GM12865 (cell line): ENCODE measurements around the gene IBTK.
"Not testable (repeated sequence)": the region's sequence is repeated elsewhere in the genome, so short reads cannot be mapped to it uniquely, and the experiment has no call there.

ENCODE experiments used
- DNase-seq: peaks from one replicate; pipeline ENCODE4 v3.0.0; 2010; ENCODE audit warnings: low read depth
- H3K4me3 ChIP-seq: 2 replicates; pipeline ENCODE4 v1.5.1; 2011; ENCODE audit warnings: mild to moderate bottlenecking, low read depth, low read length, control low read depth
- CTCF ChIP-seq: IDR thresholded peaks from 2 replicates; pipeline ENCODE4 v1.5.1; 2011; ENCODE audit warnings: low read length, control low read depth, low read depth, inconsistent platforms; ENCODE audit not compliant: insufficient read depth; ENCODE audit errors: missing control alignments

IBTK gene, protein sequence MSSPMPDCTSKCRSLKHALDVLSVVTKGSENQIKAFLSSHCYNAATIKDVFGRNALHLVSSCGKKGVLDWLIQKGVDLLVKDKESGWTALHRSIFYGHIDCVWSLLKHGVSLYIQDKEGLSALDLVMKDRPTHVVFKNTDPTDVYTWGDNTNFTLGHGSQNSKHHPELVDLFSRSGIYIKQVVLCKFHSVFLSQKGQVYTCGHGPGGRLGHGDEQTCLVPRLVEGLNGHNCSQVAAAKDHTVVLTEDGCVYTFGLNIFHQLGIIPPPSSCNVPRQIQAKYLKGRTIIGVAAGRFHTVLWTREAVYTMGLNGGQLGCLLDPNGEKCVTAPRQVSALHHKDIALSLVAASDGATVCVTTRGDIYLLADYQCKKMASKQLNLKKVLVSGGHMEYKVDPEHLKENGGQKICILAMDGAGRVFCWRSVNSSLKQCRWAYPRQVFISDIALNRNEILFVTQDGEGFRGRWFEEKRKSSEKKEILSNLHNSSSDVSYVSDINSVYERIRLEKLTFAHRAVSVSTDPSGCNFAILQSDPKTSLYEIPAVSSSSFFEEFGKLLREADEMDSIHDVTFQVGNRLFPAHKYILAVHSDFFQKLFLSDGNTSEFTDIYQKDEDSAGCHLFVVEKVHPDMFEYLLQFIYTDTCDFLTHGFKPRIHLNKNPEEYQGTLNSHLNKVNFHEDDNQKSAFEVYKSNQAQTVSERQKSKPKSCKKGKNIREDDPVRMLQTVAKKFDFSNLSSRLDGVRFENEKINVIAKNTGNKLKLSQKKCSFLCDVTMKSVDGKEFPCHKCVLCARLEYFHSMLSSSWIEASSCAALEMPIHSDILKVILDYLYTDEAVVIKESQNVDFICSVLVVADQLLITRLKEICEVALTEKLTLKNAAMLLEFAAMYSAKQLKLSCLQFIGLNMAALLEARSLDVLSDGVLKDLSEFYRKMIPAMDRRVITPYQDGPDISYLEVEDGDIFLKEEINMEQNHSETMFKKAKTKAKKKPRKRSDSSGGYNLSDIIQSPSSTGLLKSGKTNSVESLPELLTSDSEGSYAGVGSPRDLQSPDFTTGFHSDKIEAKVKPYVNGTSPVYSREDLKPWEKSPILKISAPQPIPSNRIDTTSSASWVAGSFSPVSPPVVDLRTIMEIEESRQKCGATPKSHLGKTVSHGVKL (N-terminal part only)

DNA sequence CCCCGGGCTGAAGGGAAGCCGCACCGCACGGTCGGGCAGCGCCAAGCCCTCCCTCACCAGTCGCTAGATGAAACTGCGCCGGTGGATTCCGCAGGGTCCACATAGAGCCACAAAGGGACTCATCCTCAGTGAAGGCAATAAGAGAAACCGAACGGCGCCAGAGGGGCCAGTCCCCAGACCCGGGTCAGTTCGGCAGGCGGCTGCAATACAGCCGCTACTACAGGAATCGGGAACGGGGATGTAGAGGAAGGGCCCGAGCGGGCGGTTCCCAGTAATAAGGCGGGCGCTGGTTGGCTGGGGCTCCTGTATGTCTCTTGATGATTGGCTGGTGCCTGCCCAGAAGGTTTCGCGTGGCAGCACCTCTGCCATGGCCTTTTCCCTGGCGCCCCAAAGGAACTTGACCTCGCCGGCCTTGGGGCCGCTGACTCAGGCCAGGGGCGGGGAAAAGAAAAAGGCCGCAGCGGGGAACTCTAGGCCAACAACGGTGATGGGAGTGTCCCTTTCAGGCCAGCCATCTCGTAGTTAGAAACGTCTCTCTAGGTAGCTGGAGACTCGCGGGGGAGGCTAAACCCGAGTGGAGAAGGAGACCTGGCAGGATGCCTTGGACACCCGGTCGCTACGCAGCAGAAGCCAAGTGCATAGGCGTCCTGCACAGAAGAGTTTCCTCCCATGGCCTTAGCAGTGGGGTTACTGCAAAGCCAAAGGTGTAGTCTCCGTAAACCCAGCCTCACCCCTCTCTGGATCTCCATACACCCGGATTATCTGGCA, at the start of gene IBTK:
IBTK (minus strand) TSS at position 240 of the 768 bp plus-strand sequence. CDS start 7,258 bp downstream, outside the sequence.
- TF ChIP-seq CTCF = no peak
- peak; percentile 95 for DNase-seq
- H3K4me3 ChIP-seq = peak within 1 kb of the TSS; percentile 86

DNA sequence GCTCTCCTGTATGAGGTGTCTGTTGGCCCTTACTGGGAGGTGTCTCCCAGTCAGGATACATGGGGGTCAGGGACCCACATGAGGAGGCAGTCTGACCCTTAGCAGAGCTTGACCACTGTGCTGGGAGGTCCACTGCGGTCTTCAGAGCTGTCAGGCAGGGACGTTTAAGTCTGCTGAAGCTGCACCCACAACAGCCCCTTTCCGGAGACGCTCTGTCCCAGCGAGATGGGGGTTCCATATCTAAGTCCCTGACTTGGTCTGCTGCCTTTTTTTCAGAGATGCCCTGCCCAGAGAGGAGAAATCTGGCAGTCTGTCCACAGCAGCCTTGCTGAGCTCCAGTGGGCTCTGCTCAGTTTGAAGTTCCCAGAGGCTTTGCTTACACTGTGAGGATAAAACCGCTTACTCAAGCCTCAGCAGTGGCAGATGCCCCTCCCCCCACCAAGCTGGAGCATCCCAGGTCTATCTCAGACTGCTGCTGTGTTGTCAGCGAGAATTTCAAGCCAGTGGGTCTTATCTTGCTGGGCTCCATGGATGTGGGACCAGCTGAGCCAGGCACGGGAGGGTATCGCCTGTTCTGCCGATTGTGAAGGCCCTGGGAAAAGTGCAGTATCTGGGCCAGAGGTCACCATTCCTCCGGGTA, 36.3 kb upstream of the IBTK start:
- no peak overlapping the region for H3K4me3 ChIP-seq
- no peak for TF ChIP-seq CTCF
- DNase-seq = no peak

DNA sequence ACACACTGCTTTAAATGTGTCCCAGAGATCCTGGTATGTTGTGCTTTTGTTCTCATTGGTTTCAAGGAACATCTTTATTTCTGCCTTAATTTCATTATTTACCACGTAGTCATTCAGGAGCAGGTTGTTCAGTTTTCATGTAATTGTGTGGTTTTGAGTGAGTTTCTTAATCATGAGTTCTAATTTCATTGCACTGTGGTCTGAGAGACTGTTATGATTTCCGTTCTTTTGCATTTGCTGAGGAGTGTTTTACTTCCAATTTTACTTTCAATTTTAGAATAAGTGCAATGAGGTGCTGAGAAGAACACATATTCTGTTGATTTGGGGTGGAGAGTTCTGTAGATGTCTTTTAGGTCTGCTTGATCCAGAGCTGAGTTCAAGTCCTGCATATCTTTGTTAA, 34.0 kb upstream of the IBTK start:
- DNase-seq, H3K4me3 ChIP-seq: not testable (repeated sequence)

GRCh38 chr6:82277686-82278085, 30.1 kb upstream of the IBTK start:
- TF ChIP-seq CTCF = no peak
- no peak for DNase-seq
- no peak overlapping the region for H3K4me3 ChIP-seq

- no peak overlapping the region for H3K4me3 ChIP-seq
- DNase-seq = no peak
- no peak for TF ChIP-seq CTCF
These were observed 28.1 kb upstream of the IBTK start for GRCh38 chr6:82275686-82276085.

DNA sequence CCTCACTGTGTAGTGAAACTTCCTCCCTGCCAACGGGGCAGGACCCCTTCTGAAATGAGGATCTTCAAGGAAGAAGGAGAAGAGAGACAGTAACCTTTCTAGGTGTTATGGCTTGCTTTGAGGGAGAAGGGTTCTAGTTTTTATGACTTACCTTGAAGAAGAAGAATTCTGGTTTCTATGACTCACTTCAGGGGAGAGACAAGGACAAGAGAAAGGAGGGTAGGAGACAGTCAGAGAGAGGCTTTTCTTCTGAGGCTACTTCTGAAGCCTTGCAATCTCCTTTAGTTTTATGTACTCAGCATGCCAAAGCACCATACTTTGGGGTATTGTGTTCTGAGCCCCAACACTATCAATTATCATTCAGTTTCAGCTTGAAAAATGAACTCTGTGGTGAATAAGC, 25.8 kb upstream of the IBTK start:
- H3K4me3 ChIP-seq = no peak overlapping the region
- no peak for DNase-seq
- no peak for TF ChIP-seq CTCF
